HG03520 (cell line): ENCODE results near the gene PRPF40A.
A peak's percentile ranks its signal among the peaks of the same experiment; 100 is the strongest.

Experiments
- ATAC-seq: cut with Tn5 transposase; IDR thresholded peaks from one replicate; pipeline ENCODE4 v1.9.1; 2021; ENCODE audit warnings: mild to moderate bottlenecking, moderate library complexity; ENCODE audit not compliant: unreplicated experiment

The PRPF40A gene

DNA sequence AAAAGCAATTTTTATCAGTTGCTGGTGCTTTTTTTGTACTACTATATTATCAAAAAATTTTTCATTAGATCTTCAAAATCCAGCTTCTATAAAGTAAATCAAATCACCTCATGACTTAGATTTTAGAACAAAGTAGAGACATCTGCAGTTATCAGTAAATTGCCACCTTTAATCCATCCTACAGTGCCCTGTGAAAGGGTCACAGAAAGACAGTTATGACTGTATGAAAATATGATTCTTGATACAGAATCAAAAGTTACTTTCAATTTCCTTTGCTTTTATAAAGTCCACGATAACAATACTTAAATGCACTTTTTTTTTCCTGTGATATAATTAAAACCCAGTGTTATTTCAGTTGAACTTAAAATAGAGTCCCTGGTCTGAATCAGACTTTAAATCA is 61.4 kb downstream of the PRPF40A start:
- ATAC-seq: no peak

DNA sequence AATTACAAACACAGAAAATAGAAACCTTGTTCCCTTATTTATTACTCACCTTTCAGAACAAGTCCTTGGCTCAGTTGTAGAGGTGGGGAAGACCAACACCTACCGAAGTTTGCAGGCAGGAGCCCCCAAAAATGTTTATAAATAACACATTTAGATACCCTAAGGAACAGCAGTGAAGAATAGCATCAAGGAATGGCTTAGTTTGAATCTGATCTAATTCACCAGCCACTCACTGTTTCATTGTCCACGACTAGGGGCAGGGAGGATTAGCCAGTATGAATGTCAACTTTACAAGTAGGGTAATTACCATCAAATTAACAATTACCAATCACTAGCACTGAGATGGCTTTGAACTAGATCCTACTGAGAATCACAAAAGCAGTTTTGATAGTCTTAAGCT is 65.4 kb downstream of the PRPF40A start:
- no peak for ATAC-seq

DNA sequence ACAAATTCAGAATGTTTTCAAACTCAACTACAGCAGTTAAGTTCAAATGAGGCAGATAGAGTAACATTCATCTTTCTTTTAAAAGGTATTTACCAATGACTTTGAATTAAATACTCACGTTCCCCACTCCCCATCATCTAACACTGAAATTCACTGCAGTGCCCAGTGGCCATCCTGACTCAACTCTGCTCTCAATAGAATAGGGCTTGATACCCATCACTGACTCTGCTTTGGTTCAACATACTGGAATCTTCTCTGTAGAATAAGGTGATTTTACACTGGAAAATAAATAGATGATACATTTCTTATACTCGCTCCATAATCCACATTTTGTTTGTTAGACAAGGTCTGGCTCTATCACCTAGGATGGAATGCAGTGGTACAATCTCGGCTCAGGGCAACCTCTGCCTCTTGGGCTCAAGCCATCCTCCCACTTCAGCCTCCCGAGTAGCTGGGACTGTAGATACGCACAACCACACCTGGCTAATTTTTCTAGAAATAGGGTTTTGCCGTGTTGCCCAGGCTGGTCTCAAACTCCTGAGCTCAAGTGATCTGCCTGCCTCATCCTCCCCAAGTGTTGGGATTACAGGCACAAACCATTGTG is 66.4 kb downstream of the PRPF40A start:
- no peak for ATAC-seq

DNA sequence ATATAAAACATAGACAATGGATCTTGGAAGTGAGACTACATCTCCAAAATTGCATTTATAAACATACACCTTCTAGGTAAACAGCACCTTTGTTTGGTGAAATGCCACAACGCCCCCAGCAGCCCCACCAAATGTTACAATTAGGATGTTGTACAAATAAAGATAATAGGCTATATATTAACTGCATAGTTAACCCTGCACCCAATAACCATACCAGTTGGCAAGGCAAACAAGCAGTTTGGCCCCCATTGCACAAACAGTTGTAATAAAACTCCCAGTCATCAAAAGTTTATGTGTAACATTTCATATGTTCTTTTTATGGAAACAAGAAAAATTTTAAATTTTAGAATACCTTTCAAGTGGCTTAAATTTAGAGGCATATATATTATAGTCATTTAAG is 67.3 kb downstream of the PRPF40A start:
- ATAC-seq: no peak

DNA sequence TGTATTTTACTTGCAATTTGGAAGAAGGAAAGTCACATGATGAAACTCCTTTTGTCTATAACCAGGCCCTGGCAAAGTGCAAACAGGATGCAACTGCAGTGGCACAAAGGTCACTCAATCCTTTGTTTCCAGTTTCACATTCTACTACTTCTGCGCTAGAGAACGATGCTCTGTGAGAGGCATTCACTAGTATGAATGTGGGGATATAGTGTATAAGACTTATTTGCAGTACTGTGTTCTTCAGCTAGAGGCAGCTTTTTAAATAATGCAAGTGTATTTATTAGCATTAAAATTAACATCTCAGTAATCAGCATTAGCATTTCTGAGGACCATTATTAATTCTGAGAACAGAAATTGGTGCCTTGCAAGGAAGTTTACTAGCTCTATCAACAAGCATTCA is 68.9 kb downstream of the PRPF40A start:
- ATAC-seq: no peak

DNA sequence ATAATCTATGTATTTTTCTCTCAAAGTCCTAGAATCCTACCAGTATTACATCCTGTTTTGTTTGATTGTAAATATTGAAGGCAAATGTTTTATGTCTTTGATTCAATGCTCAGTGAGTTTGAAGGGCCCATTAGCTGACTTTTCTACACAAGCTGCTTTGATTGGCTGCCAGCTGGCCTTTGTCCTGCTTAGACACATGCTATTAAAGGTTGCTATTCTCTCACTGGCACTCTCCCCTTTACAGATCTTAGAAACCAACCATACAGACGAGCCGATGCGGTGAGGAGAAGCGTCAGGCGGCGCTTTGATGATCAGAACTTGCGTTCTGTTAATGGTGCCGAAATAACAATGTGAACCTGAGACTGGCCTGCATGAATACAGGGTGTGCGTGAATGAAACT is 69.7 kb downstream of the PRPF40A start:
- no peak for ATAC-seq

DNA sequence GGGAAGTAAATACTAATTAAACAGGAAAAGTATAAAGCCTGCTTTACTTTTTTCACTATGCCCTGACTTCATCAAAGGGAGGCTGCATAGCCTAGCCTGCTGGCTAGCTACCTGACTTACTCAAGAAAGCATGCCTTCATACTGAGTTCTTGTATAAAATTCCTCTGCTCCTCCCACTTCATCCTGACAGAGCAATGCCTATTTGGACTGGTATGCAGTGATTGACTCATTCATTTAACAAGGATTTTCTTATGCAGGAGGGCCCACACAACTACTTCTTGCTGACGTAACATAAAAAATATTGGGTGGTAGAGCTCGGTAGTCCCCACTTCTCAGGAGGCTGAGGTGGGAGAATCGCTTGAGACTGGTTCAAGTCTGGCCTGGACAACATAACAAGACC is 70.5 kb downstream of the PRPF40A start:
- ATAC-seq: no peak

DNA sequence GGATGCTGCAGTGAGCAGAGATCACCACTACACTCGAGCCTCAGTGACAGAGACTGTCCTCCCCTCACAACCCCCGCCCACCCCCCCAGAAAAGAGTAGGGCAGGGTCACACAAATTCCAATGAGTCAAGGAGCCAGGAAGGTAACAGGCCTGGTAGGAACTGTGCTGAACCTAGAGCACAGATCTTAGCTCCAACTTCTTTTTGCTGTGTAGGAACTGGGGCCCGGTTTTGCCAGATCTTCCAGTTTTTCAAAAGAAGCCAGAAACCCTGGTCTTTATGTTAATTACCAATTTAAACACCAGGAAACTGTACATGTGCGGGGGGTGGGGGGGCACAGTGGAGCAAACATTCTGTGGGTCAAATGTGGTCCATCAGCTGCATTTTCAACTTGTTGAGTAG is 71.0 kb downstream of the PRPF40A start:
- no peak for ATAC-seq

DNA sequence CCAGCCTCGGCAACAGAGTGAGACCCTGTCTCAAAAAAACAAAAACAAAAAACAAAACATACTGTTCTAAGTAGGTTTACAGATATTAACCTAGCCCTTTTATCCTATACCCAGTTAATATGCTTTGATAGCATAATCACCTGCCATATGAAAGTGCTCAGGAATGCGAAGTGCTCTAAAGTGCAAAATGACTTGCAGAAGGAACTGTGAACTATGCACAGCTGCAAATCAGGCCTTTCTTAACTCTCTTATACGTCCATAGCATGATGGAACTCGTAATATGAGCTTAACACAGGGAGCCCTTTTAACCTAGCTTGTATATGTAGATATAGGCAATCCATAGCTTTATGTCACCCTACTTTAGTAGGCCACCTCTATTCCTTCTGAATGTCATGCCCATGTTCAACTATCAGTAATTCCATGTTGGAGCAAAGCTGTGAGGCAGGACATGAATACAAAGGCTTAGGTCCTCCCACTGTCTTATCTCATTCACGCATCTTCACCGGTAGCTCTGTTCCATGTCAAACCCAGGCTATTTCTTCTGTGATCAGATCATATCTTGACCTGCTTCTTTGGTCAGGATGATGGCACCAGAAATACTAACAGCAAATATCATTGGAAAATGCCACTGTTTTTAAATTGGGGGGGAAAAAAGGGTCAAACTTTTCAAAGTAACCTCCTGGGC is 72.9 kb downstream of the PRPF40A start:
- no peak for ATAC-seq

DNA sequence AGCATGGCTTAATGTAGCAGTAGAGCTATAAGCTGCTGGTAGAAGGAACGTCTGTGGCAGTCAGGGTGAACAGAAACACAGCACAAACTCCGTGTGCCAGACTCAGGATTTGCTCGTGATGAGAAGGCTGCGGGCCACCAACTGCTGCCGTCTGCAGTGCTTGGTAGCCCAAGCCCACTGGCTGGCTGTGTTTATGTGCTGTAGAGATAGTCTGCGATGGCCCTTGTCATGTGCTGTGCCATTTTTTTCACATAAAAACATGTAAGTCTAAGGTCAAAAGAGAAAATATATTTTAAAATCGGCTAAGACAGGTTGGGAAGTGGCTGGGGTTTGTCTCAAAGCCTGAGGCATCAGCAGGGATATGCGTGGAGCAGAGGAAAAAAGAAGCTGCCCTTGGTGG is 78.7 kb downstream of the PRPF40A start:
- no peak for ATAC-seq

DNA sequence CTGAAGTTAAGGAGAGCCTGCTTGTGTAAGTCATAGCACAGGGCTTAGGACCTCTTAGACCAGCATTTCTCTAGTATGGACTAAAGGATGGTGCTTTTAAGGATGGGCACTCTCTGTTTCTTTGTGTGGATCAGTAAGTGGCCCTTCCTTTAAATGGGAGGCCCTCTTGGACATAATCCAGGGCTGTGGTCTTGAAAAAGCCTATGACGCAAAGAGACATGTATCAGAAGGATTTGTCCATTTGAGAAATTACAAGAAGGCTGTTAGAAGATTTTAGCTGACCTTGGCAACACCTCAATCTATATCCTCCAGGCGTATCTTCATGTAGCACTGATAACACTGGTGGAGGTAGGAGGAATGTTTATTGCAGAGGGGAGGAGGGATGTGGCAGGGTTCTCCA is 79.2 kb downstream of the PRPF40A start:
- no peak for ATAC-seq

DNA sequence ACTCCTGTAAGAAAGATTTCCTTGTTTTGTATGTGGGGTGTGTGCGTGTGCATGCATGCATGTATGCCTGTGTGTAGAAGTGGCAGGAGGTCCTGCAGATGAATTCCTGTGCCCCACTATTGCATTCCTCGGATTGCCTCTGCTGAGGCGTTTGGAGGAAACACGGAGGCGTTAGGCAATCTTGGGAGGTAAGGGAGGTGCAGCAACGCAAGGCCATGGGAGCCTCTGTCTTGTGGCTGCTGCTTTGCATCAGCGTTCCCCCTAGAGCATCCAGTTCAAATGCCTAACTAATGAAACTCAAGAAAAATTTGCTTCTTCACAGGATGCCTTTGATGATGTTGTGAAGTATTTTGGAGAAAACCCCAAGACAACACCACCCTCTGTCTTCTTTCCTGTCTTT is 80.0 kb downstream of the PRPF40A start:
- ATAC-seq: no peak

DNA sequence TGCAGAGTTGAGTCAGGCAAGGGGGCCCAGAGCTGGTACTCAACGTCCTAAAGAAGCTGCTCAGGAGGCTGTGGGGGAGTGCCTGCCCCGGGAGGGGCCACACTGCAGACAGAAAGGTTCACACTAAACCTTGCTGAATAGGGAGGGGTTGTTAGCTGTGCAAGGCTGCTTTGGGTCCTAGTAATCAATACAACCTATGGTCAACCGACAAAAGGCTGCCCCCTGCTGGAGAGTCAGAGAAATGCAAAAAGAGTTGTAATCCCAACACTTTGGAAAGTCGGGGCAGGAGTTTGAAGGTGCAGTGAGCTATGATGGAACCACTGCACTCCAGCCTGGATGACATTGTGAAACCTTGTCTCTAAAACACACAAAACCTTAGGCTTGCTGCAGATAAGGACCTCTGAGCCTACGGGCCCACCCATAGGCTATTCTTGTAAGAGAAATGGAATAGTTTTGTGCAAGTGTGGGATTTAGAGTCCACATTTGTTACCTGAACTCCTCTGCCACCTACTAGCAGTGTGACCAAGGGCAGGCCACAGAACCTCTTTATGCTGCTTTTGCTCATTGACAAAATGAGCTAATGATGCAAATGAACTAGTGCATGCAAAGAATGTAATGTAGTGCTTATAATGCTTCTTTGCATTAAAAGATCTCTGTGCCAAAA is 81.5 kb downstream of the PRPF40A start:
- ATAC-seq: no peak

DNA sequence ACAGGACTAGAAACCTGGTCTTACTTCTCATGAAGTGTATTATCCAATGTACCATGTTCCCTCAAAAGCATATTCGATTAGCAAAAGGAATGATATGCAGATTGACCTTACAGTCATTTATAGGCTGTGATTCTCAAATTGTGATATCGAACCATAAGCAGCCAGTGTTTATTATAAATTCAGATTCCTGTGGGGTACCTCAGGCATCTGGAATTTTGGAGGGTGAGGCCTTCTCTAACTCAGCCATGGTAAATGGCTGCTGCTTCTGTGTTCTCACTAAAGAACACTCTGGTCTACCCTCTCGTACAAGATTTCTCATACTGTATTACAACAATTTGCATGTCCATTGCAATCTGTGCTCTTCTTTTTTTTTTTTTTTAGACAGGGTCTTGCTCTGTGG is 84.5 kb downstream of the PRPF40A start:
- no peak for ATAC-seq

DNA sequence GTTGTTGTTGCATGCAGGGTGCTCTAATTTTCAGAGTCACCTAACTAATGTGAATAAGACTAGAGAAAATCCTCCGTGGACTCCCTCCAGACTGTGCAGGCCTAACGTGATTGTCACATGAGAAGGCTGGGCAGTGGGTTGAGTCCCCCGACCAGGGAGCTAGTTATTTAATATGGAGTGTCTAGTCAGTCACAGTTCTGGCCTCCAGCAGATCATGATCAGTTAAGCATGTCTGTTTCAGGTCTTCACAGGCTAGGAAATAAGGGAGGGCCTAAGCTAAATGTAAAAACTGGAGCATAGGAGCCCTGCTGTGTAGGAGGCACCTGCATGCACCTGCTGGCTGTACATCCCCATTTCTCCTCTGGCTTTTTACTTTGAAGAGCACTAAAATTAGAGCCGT is 86.8 kb downstream of the PRPF40A start:
- ATAC-seq: no peak

DNA sequence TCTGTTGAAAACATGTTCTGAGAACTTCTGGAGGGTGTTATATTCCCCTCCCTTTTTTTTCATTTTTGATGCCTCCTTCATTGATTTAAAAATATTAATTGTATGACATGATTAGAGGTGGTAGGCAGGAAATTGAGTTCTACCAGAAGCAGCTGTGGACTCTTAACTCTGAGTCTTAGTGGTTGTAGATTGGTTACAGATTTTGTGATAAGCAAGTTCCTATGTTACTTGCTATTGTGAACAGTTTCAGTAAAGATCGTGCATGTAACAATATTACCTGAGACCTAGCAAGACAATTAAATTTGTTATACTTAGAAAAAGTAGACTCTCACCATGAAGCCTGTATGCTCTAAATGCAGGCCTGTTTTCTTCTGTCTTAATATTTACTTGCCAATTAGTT is 88.1 kb downstream of the PRPF40A start:
- ATAC-seq: no peak

DNA sequence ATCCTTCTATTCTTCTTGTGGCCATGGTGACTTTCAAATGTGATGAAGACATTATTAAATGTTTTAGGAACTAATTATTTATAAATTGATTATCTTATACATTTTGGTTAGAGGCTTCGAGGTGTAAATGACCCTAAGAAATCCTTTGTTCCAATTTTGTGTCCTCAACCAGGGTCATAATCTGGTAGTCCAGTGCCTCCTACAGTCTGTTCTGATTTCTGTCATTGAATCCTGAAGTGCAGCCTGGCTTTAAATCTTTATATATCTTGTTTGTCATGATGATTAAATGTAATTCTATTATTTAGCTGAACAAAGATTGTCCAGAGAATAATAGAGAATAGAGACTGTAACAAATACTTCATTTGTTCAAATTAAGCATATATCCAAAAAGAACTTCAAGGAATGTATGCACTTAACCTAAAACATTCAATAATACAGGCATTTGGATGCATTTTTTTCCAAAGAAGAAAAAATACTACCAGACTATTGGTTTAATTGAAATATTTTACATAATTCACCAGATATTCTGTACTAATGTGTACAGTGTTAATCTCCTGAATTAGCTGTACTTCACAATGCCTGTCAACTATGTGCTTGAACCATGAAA is 89.8 kb downstream of the PRPF40A start:
- ATAC-seq: peak; percentile 72

DNA sequence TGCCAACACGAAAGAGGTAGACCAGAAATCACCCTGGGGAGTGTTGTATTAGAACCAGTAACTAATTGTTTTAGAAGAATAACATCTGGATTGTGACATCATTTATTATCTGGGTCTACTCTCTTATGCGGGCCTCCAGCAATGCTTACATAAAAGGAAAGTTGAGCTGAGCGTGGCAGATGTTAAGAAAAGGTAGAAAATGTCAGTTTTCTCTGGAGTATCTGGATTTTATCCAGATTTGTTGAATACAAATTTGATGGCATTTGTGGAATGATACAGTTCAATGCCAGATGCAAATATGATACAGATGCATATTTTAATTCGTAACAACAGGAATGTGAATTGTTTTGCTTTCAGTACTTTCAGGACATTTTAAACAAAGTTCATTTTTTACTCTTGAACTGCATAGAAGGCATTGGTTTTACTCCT is 90.3 kb downstream of the PRPF40A start:
- no peak for ATAC-seq

DNA sequence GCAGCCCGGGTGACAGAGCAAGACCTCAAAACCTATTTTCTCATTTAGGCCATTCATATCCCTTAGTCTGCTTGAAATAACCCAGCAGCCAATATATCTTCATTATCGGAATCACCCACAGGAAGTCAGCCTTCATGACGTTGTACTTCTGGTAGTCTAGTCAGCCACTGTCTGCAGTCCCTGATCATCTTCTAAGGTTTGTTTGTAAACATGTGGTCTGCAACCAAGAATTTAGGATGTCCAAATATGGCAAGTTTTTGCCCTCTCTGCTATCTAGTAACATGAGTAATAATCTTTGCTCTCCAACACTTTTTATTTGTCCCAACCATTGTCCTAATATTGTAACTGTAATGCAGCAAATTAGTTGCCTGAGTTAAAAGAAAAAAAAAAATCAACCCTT is 92.5 kb downstream of the PRPF40A start:
- no peak for ATAC-seq

DNA sequence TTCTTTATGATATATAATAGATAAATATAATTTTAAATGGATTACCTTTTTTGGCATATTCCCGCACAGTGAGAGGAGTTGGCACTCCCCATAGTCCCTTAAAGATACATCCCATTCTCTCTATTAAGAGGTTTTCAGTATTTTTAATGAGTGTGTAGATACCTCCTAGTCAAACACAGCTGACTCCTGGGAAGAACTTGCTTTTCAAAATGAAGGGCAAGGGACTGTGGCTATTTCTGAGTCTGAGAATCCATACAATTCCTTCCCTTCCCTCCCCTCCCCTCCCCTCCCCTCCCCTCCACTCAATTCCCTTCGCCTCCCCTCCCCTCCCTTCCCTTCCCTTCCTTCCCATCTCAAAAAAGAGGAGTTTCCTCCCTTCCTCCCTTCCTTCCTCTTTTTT is 93.5 kb downstream of the PRPF40A start:
- ATAC-seq: no peak

DNA sequence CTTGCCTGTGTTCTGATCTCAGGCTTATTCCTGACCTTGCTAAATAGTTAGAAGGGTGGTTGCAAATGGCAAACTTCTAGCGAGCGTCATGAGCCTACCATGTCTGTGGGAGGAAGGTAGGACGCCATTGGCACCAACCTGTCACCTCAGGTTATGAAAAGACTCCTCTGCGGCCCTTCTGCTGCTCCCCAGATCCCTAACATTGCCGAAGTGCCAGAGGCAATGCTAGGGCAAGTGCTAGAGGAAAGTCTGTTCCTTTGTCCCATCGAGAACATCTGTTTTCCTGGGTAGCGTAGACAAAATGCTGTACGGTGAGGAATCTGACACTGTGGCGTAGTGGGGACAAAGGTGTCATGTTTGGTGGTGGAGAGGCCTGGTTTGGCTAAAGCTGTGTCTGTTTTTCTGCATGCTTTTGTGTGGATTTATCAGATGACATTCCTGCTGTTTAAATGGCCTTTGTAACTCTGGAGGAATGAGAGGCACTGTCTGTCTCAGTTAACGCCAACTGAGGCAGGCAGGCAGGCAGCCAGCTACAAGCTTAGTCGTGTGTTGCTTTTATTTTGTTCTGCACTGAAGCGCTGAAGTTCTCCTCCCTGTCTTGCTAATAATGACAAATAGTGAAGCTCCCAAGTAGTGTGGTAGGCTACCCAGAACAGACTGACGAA is 94.1 kb downstream of the PRPF40A start:
- ATAC-seq: no peak

DNA sequence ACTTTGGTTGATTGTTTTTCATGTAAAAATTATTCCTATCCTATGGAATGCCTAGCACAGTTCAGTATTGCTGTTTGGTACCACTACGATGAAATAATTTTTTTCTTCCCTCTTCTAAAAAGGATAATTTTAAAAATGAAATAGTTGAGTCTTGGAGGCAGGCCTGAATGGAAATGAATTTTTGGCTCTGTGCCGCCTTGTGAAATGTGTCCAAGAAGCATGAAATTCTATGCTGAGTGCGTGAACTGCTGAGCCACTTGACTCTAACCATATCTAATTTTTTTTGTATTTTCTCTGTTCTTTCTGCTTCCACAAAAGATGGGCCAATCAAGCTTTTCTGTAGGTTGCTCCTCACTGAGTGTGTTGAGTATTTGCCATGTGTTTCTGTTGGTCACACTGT is 95.0 kb downstream of the PRPF40A start:
- ATAC-seq: no peak
